KMS-11 (cell line): ENCODE data around the gene SEMA3G.

Source experiments
- H2AFZ ChIP-seq: fragments of 200-600 bp; sonication (generic); 2 replicates; pipeline ENCODE4 v1.6.1; 2016; ENCODE audit warnings: antibody characterized with exemption, mixed run types, low read depth
- H3K27ac ChIP-seq: fragments of 200-600 bp; sonication (generic); 2 replicates; pipeline ENCODE4 v1.6.1; 2016; ENCODE audit warnings: mild to moderate bottlenecking, mixed run types
- H3K27me3 ChIP-seq: fragments of 200-600 bp; sonication (generic); 2 replicates; pipeline ENCODE4 v1.6.1; 2017; ENCODE audit warnings: mild to moderate bottlenecking, low read depth, mixed run types, moderate library complexity; ENCODE audit not compliant: insufficient read depth
- H3K36me3 ChIP-seq: fragments of 200-600 bp; sonication (generic); 2 replicates; pipeline ENCODE4 v1.6.1; 2017; ENCODE audit warnings: mild to moderate bottlenecking, mixed run types; ENCODE audit not compliant: insufficient read depth
- H3K4me1 ChIP-seq: fragments of 200-600 bp; sonication (generic); 2 replicates; pipeline ENCODE4 v1.6.1; 2016; ENCODE audit warnings: mild to moderate bottlenecking, low read depth, mixed run types; ENCODE audit not compliant: poor library complexity, severe bottlenecking
- H3K4me2 ChIP-seq: fragments of 200-600 bp; sonication (generic); 2 replicates; pipeline ENCODE4 v1.7.0; 2016; ENCODE audit warnings: mild to moderate bottlenecking, mixed run types
- H3K4me3 ChIP-seq: fragments of 200-600 bp; sonication (generic); IDR thresholded peaks from 2 replicates; pipeline ENCODE4 v1.6.1; 2017; ENCODE audit warnings: low read depth, low read length, mixed read lengths; ENCODE audit not compliant: insufficient read depth
- H3K79me2 ChIP-seq: fragments of 200-600 bp; sonication (generic); 2 replicates; pipeline ENCODE4 v1.6.1; 2016; ENCODE audit warnings: low read depth, mixed run types; ENCODE audit not compliant: insufficient read depth
- H3K9ac ChIP-seq: fragments of 200-600 bp; sonication (generic); 2 replicates; pipeline ENCODE4 v1.6.1; 2016; ENCODE audit warnings: mild to moderate bottlenecking, mixed run types
- H4K20me1 ChIP-seq: fragments of 200-600 bp; sonication (generic); 2 replicates; pipeline ENCODE4 v1.6.1; 2016; ENCODE audit warnings: mild to moderate bottlenecking, mixed run types; ENCODE audit not compliant: insufficient read depth
- TF ChIP-seq, protein P1 (sequence below): fragments of 200-600 bp; sonication (generic); conservative IDR thresholded peaks from 2 replicates; pipeline ENCODE4 v1.6.1; 2017; ENCODE audit warnings: low read depth, mild to moderate bottlenecking, antibody characterized with exemption, low read length, moderate library complexity, mixed read lengths

SEMA3G gene

DNA sequence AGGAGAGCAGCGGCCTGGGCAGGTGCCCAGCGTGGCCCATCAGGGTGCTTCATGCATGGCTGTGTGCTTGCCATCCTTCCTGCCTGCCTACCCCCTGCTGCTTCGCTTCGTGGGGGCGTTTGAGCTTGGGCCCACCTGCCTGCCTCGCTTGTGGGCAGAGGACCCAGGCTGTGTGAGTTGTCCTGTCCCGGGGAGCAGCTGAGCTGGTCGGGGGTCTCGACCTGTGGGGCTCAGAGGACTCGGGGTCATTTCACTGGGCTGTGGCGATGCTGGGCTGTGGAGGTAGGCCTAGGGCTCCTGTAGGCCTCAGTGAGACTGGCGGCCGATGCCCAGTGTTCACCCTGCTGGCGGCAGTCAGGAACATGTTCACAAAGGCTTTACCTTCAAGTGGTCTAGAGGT, 38.2 kb upstream of the SEMA3G start:
- no peaks in the 10 kb centered on the region for H3K27me3 ChIP-seq
- H3K79me2 ChIP-seq = no peaks in the 10 kb centered on the region
- no peak overlapping the region for H3K9ac ChIP-seq
- no peaks in the 10 kb centered on the region for H4K20me1 ChIP-seq
- TF ChIP-seq, protein P1, sequence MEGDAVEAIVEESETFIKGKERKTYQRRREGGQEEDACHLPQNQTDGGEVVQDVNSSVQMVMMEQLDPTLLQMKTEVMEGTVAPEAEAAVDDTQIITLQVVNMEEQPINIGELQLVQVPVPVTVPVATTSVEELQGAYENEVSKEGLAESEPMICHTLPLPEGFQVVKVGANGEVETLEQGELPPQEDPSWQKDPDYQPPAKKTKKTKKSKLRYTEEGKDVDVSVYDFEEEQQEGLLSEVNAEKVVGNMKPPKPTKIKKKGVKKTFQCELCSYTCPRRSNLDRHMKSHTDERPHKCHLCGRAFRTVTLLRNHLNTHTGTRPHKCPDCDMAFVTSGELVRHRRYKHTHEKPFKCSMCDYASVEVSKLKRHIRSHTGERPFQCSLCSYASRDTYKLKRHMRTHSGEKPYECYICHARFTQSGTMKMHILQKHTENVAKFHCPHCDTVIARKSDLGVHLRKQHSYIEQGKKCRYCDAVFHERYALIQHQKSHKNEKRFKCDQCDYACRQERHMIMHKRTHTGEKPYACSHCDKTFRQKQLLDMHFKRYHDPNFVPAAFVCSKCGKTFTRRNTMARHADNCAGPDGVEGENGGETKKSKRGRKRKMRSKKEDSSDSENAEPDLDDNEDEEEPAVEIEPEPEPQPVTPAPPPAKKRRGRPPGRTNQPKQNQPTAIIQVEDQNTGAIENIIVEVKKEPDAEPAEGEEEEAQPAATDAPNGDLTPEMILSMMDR = no peak
- no peaks in the 10 kb centered on the region; the same call in 1 of the 2 replicates for H3K36me3 ChIP-seq
- no peak overlapping the region for H3K4me3 ChIP-seq
- H2AFZ ChIP-seq = no peak overlapping the region
- no peak overlapping the region for H3K4me2 ChIP-seq
- no peaks in the 10 kb centered on the region for H3K4me1 ChIP-seq
- no peak overlapping the region for H3K27ac ChIP-seq

DNA sequence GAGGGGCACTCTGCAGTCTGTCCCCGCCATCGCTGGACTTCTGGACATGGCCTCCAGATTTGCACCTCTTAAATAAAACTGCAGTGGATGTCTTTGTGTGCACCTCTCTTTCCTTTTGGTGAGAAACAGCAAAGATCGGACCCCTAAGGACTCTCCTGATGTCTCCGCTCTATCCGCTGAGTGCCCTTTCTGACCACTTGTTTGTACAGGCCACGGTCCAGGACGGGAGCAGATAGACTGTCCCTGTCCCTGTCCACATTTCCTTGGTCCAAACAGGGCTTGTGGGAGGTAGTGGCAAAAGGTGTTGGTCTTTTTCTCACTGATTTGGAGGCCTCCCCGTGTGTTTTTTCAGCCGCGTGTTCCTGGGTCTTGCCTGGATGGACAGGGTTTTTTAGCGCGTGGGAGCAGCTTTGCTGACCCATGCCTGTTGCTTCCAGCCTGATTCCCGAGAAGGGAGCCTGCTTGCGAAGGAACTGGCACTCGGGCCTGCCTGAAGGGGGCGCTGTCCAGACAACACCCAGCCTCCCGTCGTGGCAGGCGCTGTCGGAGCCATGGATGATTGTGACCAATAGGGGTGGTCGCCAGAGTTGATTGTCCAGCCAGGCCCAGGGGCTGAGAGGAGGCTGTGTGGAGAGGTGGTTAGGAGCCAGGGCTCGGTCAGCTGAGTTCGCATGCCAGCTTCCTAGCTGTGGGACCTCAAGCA, 37.1 kb upstream of the SEMA3G start:
- no peak overlapping the region for H3K9ac ChIP-seq
- H3K36me3 ChIP-seq = no peaks in the 10 kb centered on the region
- TF ChIP-seq, protein P1 = peak; percentile 37
- no peak overlapping the region for H3K4me3 ChIP-seq
- H4K20me1 ChIP-seq = no peaks in the 10 kb centered on the region
- H2AFZ ChIP-seq = no peak overlapping the region
- H3K4me1 ChIP-seq = no peaks in the 10 kb centered on the region
- no peak overlapping the region for H3K4me2 ChIP-seq
- H3K79me2 ChIP-seq = no peaks in the 10 kb centered on the region
- no peak overlapping the region for H3K27ac ChIP-seq
- no peaks in the 10 kb centered on the region for H3K27me3 ChIP-seq

DNA sequence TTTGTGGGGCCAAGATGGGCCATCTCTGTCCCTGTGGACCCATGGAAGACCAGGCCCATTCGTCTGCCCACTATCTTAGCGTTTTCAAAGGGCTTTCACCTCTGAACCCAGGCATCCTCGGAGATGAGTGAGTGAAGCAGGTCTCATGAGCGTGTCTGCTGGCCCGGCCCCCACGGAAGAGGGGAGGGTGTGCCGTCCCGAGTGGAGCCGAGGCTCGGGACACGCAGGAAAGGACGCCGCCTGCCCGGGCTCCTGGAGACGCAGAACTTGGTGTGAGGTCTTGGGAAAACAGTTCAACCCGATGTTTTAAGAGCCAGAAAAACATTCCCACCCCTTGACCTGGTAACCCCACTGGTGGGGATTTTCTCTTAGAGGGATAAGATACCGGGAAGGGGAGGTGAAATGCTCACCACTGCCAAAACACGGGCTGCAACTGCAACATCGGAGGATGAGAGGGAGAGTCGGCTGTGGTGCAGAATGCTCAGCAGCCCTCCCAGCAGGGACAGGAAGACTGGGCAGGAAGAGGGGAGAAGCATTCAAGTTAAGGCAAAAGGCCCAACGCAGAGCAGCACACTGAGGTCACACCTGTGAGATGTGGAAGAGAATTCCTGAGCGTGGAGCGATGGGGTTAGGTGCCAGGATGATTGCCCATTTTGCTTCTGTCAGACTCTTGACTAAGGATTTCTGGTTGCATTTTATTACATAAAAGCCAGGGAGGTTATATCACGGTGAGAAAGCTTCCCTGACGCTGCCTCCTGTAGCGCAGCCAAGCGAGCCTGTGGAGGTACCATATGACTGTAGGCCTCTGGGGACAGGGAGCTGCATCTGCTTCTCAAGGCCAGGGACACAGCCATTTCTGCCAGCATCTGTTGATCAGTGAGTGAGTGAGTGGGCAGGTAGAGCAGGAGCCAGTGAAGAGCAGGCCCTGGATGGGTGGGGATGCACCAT, 36.1 kb upstream of the SEMA3G start:
- H2AFZ ChIP-seq = no peak overlapping the region
- H3K9ac ChIP-seq = no peak overlapping the region
- H3K4me3 ChIP-seq = no peak overlapping the region
- no peak overlapping the region for H3K27ac ChIP-seq
- H3K4me2 ChIP-seq = no peak overlapping the region
- H3K27me3 ChIP-seq = no peaks in the 10 kb centered on the region
- TF ChIP-seq, protein P1 = no peak
- no peaks in the 10 kb centered on the region for H4K20me1 ChIP-seq
- H3K36me3 ChIP-seq = no peaks in the 10 kb centered on the region
- H3K79me2 ChIP-seq = no peaks in the 10 kb centered on the region
- no peaks in the 10 kb centered on the region for H3K4me1 ChIP-seq

DNA sequence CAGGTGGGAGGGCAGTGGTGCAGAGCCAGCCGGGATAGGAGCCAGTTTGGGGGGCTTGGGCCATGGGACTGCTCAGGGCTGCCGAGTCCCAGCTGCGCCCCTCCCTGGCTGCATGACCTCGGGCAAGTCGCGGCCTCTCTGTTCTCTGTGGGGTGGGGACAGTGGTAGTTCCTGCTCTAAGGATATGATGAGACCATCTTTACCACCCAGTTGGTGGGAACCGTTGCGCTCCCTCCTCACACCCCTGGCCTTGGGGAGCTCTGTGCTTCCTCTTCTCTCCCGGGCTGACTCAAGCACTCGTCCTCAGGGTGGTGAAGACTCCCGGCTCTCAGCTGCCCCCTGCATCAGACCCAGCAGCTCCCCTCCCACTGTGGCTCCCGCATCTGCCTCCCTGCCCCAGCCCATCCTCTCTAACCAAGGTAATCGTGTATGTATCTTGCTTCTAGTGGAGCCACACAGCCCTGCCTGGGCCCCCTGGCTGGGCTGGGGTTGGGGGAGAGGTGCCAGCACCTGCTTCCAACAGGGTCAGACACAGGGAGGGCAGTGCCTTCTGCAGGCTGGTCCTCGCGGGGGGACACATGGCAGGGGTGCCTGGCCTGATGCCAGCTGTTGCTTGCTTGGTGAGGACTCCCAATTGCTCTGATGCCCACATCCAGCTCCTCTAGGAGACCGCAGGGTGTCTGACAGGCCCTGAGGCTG, 35.1 kb upstream of the SEMA3G start:
- no peaks in the 10 kb centered on the region for H3K79me2 ChIP-seq
- no peak overlapping the region for H3K4me3 ChIP-seq
- no peaks in the 10 kb centered on the region for H3K36me3 ChIP-seq
- H3K9ac ChIP-seq = no peak overlapping the region
- no peak overlapping the region for H3K27ac ChIP-seq
- H3K27me3 ChIP-seq = no peaks in the 10 kb centered on the region
- H4K20me1 ChIP-seq = no peaks in the 10 kb centered on the region
- TF ChIP-seq, protein P1 = no peak
- H2AFZ ChIP-seq = no peak overlapping the region
- no peaks in the 10 kb centered on the region for H3K4me1 ChIP-seq
- H3K4me2 ChIP-seq = no peak overlapping the region
